H1 (cell line): ENCODE results near the gene THRB. TPM values are rescaled to one million over a fixed set of nuclear protein-coding genes. Genes with fewer than 3 reads are reported as not detected.

Experiments
- CTCF ChIA-PET: fragments of 300-600 bp; sonication (Branson Sonifier 250); formaldehyde crosslinking; loops from one replicate; lab custom pipeline; 2021; ENCODE audit not compliant: partially characterized antibody; lab: Charles Lee
- POLR2A ChIA-PET: fragments of 300-600 bp; sonication (Branson Sonifier 250); formaldehyde crosslinking; loops from one replicate; lab custom pipeline; 2021; ENCODE audit warnings: inconsistent platforms; ENCODE audit not compliant: partially characterized antibody; lab: Charles Lee
- DNase-seq, 2 experiments: peaks; one replicate each; pipeline versions ENCODE4 v3.0.0 to v3.0.0-alpha.2; 2010 to 2022; ENCODE audit warnings: low spot score in 2 of 2, low read depth in 1 of 2, mixed read lengths in 1 of 2
- FAIRE-seq: peaks from 2 replicates; lab custom pipeline; 2011; peaks lifted over from hg19 to GRCh38; lab: Jason Lieb, UNC
- H2AFZ ChIP-seq: 2 replicates; pipeline ENCODE4 v1.8.1; 2012; ENCODE audit warnings: low read length, inconsistent platforms
- H2AK5ac ChIP-seq: 2 replicates; pipeline ENCODE4 v1.6.1; 2013; ENCODE audit warnings: low read depth, low read length
- H2BK120ac ChIP-seq: replicated peaks from 2 replicates; pipeline ENCODE3; 2013; ENCODE audit warnings: low read depth, low read length, inconsistent platforms
- H2BK12ac ChIP-seq: 2 replicates; pipeline ENCODE4 v1.6.1; 2013; ENCODE audit warnings: low read depth, low read length
- H2BK15ac ChIP-seq: 2 replicates; pipeline ENCODE4 v1.6.1; 2013; ENCODE audit warnings: low read length
- H2BK20ac ChIP-seq: 2 replicates; pipeline ENCODE4 v1.6.1; 2013; ENCODE audit warnings: low read length
- H2BK5ac ChIP-seq: 2 replicates; pipeline ENCODE4 v1.6.1; 2013; ENCODE audit warnings: low read depth, low read length
- H3K14ac ChIP-seq: 2 replicates; pipeline ENCODE4 v1.6.1; 2013; ENCODE audit warnings: inconsistent platforms; ENCODE audit not compliant: insufficient read length
- H3K18ac ChIP-seq: 2 replicates; pipeline ENCODE4 v1.6.1; 2013; ENCODE audit warnings: low read length; ENCODE audit errors: extremely low read depth
- H3K23ac ChIP-seq: 2 replicates; pipeline ENCODE4 v1.6.1; 2013; ENCODE audit warnings: inconsistent platforms; ENCODE audit not compliant: insufficient read length
- H3K23me2 ChIP-seq: 2 replicates; pipeline ENCODE4 v1.6.1; 2013; ENCODE audit warnings: low read depth, low read length
- H3K27ac ChIP-seq: 2 replicates; pipeline ENCODE4 v1.6.1; 2011; ENCODE audit warnings: low read depth, low read length, inconsistent platforms
- H3K27me3 ChIP-seq, 4 experiments: replicated peaks in 1 of 4; 1 replicate in 1 of 4; 2 replicates in 3 of 4; pipeline versions ENCODE4 v1.6.1 to v1.8.1; 2011 to 2013; ENCODE audit warnings: low read length in 3 of 4, mild to moderate bottlenecking in 3 of 4, inconsistent platforms in 2 of 4, mixed read lengths in 2 of 4, moderate library complexity in 1 of 4; ENCODE audit not compliant: control insufficient read depth in 3 of 4, insufficient read depth in 3 of 4; ENCODE audit errors: extremely low read depth in 1 of 4
- H3K36me3 ChIP-seq, 4 experiments: 2 replicates each; pipeline versions ENCODE4 v1.6.1 to v1.8.1; 2011 to 2013; ENCODE audit warnings: mild to moderate bottlenecking in 4 of 4, low read length in 3 of 4, moderate library complexity in 2 of 4, control low read depth in 1 of 4, inconsistent platforms in 1 of 4; ENCODE audit not compliant: insufficient read depth in 4 of 4, control insufficient read depth in 2 of 4
- H3K4ac ChIP-seq: replicated peaks from 2 replicates; pipeline ENCODE3; 2013; ENCODE audit warnings: low read length, low read depth, mixed read lengths, inconsistent platforms; ENCODE audit not compliant: insufficient read length
- H3K4me1 ChIP-seq, 4 experiments: replicated peaks in 1 of 4; 1 replicate in 1 of 4; 2 replicates in 3 of 4; pipeline versions ENCODE4 v1.6.1 to v1.8.1; 2011 to 2013; ENCODE audit warnings: low read length in 3 of 4, inconsistent platforms in 2 of 4, mixed read lengths in 1 of 4; ENCODE audit not compliant: insufficient read depth in 4 of 4, control insufficient read depth in 3 of 4
- H3K4me2 ChIP-seq, 2 experiments: 2 replicates each; pipeline versions ENCODE4 v1.6.1 to v1.8.1; 2011 to 2013; ENCODE audit warnings: low read depth in 2 of 2, low read length in 2 of 2, control low read depth in 1 of 2, inconsistent platforms in 1 of 2, mild to moderate bottlenecking in 1 of 2; ENCODE audit not compliant: insufficient read depth in 1 of 2
- H3K4me3 ChIP-seq, 4 experiments: fragments of 200-600, 300-600 bp in 1 of 4; sonication (generic), shearing (Covaris generic), sonication (Bioruptor Twin) in 1 of 4; 2 replicates each; pipeline versions ENCODE4 v1.5.1 to v1.8.1; 2011 to 2016; ENCODE audit warnings: low read length in 4 of 4, low read depth in 3 of 4, control low read depth in 2 of 4, inconsistent platforms in 2 of 4, mild to moderate bottlenecking in 2 of 4, mixed read lengths in 1 of 4, moderate library complexity in 1 of 4; ENCODE audit not compliant: insufficient read depth in 2 of 4; ENCODE audit errors: extremely low read depth in 1 of 4
- H3K56ac ChIP-seq: replicated peaks from 2 replicates; pipeline ENCODE3; 2013; ENCODE audit warnings: low read depth, mild to moderate bottlenecking, mixed read lengths, low read length, inconsistent platforms; ENCODE audit not compliant: insufficient read length
- H3K79me1 ChIP-seq: 2 replicates; pipeline ENCODE4 v1.6.1; 2013; ENCODE audit warnings: low read depth, low read length, control low read depth
- H3K79me2 ChIP-seq, 2 experiments: 2 replicates each; pipeline versions ENCODE4 v1.6.1 to v1.8.1; 2012 to 2013; ENCODE audit warnings: low read length in 2 of 2, mild to moderate bottlenecking in 2 of 2, inconsistent platforms in 1 of 2; ENCODE audit not compliant: insufficient read depth in 2 of 2, control insufficient read depth in 1 of 2
- H3K9ac ChIP-seq, 4 experiments: replicated peaks in 1 of 4; 1 replicate in 1 of 4; 2 replicates in 3 of 4; pipeline versions ENCODE4 v1.6.1 to v1.8.1; 2011 to 2013; ENCODE audit warnings: low read depth in 3 of 4, low read length in 3 of 4, control low read depth in 2 of 4, mild to moderate bottlenecking in 2 of 4, moderate library complexity in 2 of 4, inconsistent platforms in 1 of 4; ENCODE audit errors: extremely low read depth in 1 of 4
- H3K9me3 ChIP-seq, 2 experiments: 2 replicates each; pipeline versions ENCODE4 v1.6.1 to v1.8.1; 2012 to 2013; ENCODE audit warnings: mild to moderate bottlenecking in 2 of 2, moderate library complexity in 2 of 2, control low read depth in 1 of 2, inconsistent platforms in 1 of 2, low read depth in 1 of 2, low read length in 1 of 2, mixed read lengths in 1 of 2; ENCODE audit not compliant: insufficient read depth in 2 of 2
- H4K20me1 ChIP-seq, 2 experiments: replicated peaks in 1 of 2; 2 replicates each; pipeline versions ENCODE3 to v1.8.1; 2011 to 2013; ENCODE audit warnings: inconsistent platforms in 2 of 2, low read length in 2 of 2, mild to moderate bottlenecking in 1 of 2; ENCODE audit not compliant: insufficient read depth in 2 of 2, control insufficient read depth in 1 of 2
- H4K5ac ChIP-seq: 2 replicates; pipeline ENCODE4 v1.6.1; 2013; ENCODE audit warnings: low read length, low read depth, mixed read lengths, inconsistent platforms; ENCODE audit not compliant: insufficient read length
- H4K8ac ChIP-seq: 2 replicates; pipeline ENCODE4 v1.8.0; 2013; ENCODE audit warnings: mild to moderate bottlenecking, moderate library complexity, low read length, inconsistent platforms; ENCODE audit not compliant: insufficient read depth; ENCODE audit errors: extremely low read depth
- H4K91ac ChIP-seq: replicated peaks from 2 replicates; pipeline ENCODE3; 2013; ENCODE audit warnings: low read length, mixed read lengths, inconsistent platforms; ENCODE audit not compliant: insufficient read length
- ASH2L ChIP-seq: fragments of 200-600, 300-600 bp; sonication (generic); IDR thresholded peaks from one replicate; pipeline ENCODE4 v1.7.1; 2017; ENCODE audit warnings: low read length
- BCL11A ChIP-seq, 2 experiments: IDR thresholded peaks; one replicate each; pipeline ENCODE4 v1.6.1; 2011; ENCODE audit warnings: low read depth in 2 of 2, low read length in 2 of 2, mild to moderate bottlenecking in 2 of 2
- CBX5 ChIP-seq: fragments of 300-800, 300-1000 bp; sonication (generic); IDR thresholded peaks from 2 replicates; pipeline ENCODE4 v1.7.1; 2016; ENCODE audit warnings: antibody characterized with exemption, low read length, low read depth
- CTBP2 ChIP-seq: IDR thresholded peaks from 2 replicates; pipeline ENCODE4 v1.7.0; 2011; ENCODE audit warnings: borderline replicate concordance, mild to moderate bottlenecking, moderate library complexity, mixed read lengths, low read length; ENCODE audit not compliant: insufficient read depth, insufficient read length
- EZH2 ChIP-seq: fragments of 200-600 bp; sonication (generic); IDR thresholded peaks from 2 replicates; pipeline ENCODE4 v1.7.1; 2012; ENCODE audit warnings: low read depth, mild to moderate bottlenecking, moderate library complexity, low read length, inconsistent platforms; ENCODE audit not compliant: severe bottlenecking
- GABPA ChIP-seq: IDR thresholded peaks from 2 replicates; pipeline ENCODE4 v1.6.1; 2011; ENCODE audit warnings: mild to moderate bottlenecking, low read length, moderate library complexity, borderline replicate concordance; ENCODE audit not compliant: insufficient read depth
- KDM5A ChIP-seq: fragments of 200-600 bp; IDR thresholded peaks from 2 replicates; pipeline ENCODE4 v1.7.1; 2012; ENCODE audit warnings: mild to moderate bottlenecking, low read length, inconsistent platforms, mixed read lengths
- NANOG ChIP-seq: IDR thresholded peaks from 2 replicates; pipeline ENCODE4 v1.6.1; 2011; ENCODE audit warnings: low read length, low read depth, mild to moderate bottlenecking, inconsistent platforms; ENCODE audit not compliant: insufficient read depth, poor library complexity, severe bottlenecking
- POU5F1 ChIP-seq: IDR thresholded peaks from 2 replicates; pipeline ENCODE4 v1.6.1; 2011; ENCODE audit warnings: low read depth, mild to moderate bottlenecking, low read length, moderate library complexity
- TAF1 ChIP-seq: IDR thresholded peaks from 2 replicates; pipeline ENCODE4 v1.6.1; 2011; ENCODE audit warnings: mild to moderate bottlenecking, low read depth, low read length
- TEAD4 ChIP-seq: IDR thresholded peaks from 2 replicates; pipeline ENCODE4 v1.6.1; 2012; ENCODE audit warnings: low read depth, low read length, inconsistent platforms, mixed read lengths
- WGBS, 2 experiments: shearing (Covaris generic) in 1 of 2; methylation state at CpG; one replicate each; pipeline versions ENCODE4 v1.1.6 to v1.1.7; 2013 to 2015; ENCODE audit warnings: low lambda C conversion rate in 2 of 2, mixed read lengths in 2 of 2, inconsistent platforms in 1 of 2, low coverage in 1 of 2, missing lambda C conversion rate in 1 of 2; ENCODE audit not compliant: insufficient replicate concordance in 2 of 2, insufficient coverage in 1 of 2, insufficient read length in 1 of 2; ENCODE audit errors: extremely low coverage in 1 of 2, missing lambda C conversion rate in 1 of 2; 5-methylcytosine and 5-hydroxymethylcytosine counted together
- polyA plus RNA-seq, 7 experiments: library from polyadenylated mRNA; depleted of rRNA in 3 of 7; stranded (reverse) in 5 of 7; unstranded in 2 of 7; fragments of >200 nt in 5 of 7; fragments of 200-250 nt in 2 of 7; gene quantifications; 1 replicate in 5 of 7; 2 replicates in 1 of 7; 4 replicates in 1 of 7; pipeline versions ENCODE4 v1.2.1 to v1.2.3, GENCODE V29; 2011 to 2013; ENCODE audit warnings: missing spikeins in 2 of 7, mixed read lengths in 2 of 7
- total RNA-seq: library from RNA; stranded (reverse); fragmentation: NEBNext Ultra II Directional; extraction: Animal tissue kit (Norgen Biotek cat#: 25700); gene quantifications from 2 replicates; pipeline ENCODE4 v1.2.1, GENCODE V29; 2021
- TF ChIP-seq, protein P1 (sequence below): IDR thresholded peaks from 2 replicates; pipeline ENCODE4 v1.6.1; 2011; ENCODE audit warnings: low read depth, mild to moderate bottlenecking, low read length; ENCODE audit not compliant: insufficient read depth
- TF ChIP-seq, protein P2 (sequence below): IDR thresholded peaks from 2 replicates; pipeline ENCODE4 v1.6.1; 2011; ENCODE audit warnings: low read length, improper control_type of control experiment

The THRB gene
- total and polyA plus RNA-seq, 2 of the 8 experiments (the other 6 are each of a cell fraction or from before 2014, with no cell fraction given) = 0.98 to 3.9 TPM

- no peak overlapping the region for H4K5ac ChIP-seq
- no peaks in the 10 kb centered on the region for H3K79me2 ChIP-seq
- no peak overlapping the region for H3K4me2 ChIP-seq
- H3K4me1 ChIP-seq = no peaks in the 10 kb centered on the region
- H3K56ac ChIP-seq = no peak overlapping the region
- no peak overlapping the region for H3K18ac ChIP-seq
- no peak overlapping the region for H2BK12ac ChIP-seq
- H4K91ac ChIP-seq = no peak overlapping the region
- no peaks in the 10 kb centered on the region for H4K20me1 ChIP-seq
- H2BK120ac ChIP-seq = no peak overlapping the region
- no peak overlapping the region for H3K23ac ChIP-seq
- WGBS, 2 experiments = 100% methylated on average over 1 of the region's 1 CpG; no CpG with 5 or more reads in 1 of the 2 experiments
- H2BK5ac ChIP-seq = no peak overlapping the region
- no peaks in the 10 kb centered on the region for H3K23me2 ChIP-seq
- no peak overlapping the region for H3K4ac ChIP-seq
- no peak overlapping the region for H3K14ac ChIP-seq
- H2AK5ac ChIP-seq = no peak overlapping the region
- no peak overlapping the region for H3K9ac ChIP-seq
- DNase-seq = no peak
- H4K8ac ChIP-seq = no peak overlapping the region
- POLR2A ChIA-PET = no interaction called here
- CTCF ChIA-PET = no interaction called here
- H3K4me3 ChIP-seq = no peak overlapping the region
- no peak overlapping the region for H3K27ac ChIP-seq
- H2AFZ ChIP-seq = no peak overlapping the region
- no peak overlapping the region for H2BK15ac ChIP-seq
- H3K36me3 ChIP-seq = no peaks in the 10 kb centered on the region
- H3K79me1 ChIP-seq = no peaks in the 10 kb centered on the region
- H2BK20ac ChIP-seq = no peak overlapping the region
- no peaks in the 10 kb centered on the region for H3K9me3 ChIP-seq
- no peaks in the 10 kb centered on the region for H3K27me3 ChIP-seq
- FAIRE-seq = no peak
- TF ChIP-seq ASH2L (no peak), TAF1 (no peak), CTBP2 (no peak), POU5F1 (no peak), EZH2 (no peak), GABPA (no peak), TEAD4 (no peak), KDM5A (no peak), NANOG (no peak), BCL11A (IDR thresholded peaks at IDR 0.05; ENCODE audit: low read depth in 2 of 2, low read length in 2 of 2) (no peak), CBX5 (no peak)
- TF ChIP-seq, protein P1, sequence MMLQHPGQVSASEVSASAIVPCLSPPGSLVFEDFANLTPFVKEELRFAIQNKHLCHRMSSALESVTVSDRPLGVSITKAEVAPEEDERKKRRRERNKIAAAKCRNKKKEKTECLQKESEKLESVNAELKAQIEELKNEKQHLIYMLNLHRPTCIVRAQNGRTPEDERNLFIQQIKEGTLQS = no peak
- TF ChIP-seq, protein P2, sequence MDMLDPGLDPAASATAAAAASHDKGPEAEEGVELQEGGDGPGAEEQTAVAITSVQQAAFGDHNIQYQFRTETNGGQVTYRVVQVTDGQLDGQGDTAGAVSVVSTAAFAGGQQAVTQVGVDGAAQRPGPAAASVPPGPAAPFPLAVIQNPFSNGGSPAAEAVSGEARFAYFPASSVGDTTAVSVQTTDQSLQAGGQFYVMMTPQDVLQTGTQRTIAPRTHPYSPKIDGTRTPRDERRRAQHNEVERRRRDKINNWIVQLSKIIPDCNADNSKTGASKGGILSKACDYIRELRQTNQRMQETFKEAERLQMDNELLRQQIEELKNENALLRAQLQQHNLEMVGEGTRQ = no peak
Measured at GRCh38 chr3:24434651-24435050, 60.0 kb downstream of the THRB start.
